ENCODE data around the gene TIGD3. TPM values are rescaled to one million over a fixed set of nuclear protein-coding genes. Genes with fewer than 3 reads are reported as not detected.
A peak's percentile ranks its signal among the peaks of the same experiment; 100 is the strongest.

TIGD3 gene
- total and polyA plus RNA-seq, 2 donors (not counting 3 experiments of a cell fraction or from before 2014, with no cell fraction given), result 0.18 to 0.27 TPM

DNA sequence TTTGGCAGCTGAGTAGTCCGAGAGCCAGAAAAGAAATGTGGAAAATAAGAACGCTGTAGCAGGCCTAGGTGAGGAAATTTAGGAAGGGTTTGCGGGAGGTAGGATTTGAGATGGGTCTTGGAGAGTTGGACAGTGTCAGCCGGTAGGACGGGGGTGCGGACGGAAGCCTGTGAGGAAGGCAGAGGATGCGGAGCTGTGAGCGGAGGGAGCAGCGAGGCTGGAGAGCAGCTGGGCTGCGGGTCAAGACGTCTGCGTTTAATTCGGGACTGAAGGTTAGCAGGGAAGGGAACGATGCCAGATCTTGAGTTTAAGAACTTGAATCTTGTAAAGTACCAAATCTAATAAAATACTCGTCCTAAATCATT is 669 bp upstream of the TIGD3 start:
- peak overlapping the region; percentile 68 for H3K4me2 ChIP-seq (ENCODE audit: insufficient read depth, low read length)
- dilution Hi-C loops (cut with MboI; ENCODE audit: extremely low pct_ligation_motif_present, low sequenced_read_pairs) (no loop called here), intact Hi-C loops (cut with micrococcal nuclease) (loop anchor here (1.0 kb wide), 1 partner anchor 79 kb away; no protein-coding TSS in a partner anchor)
- no peak overlapping the region for H2AFZ ChIP-seq (ENCODE audit: low read depth, low read length)
- H3K27ac ChIP-seq (ENCODE audit: insufficient read depth, low read depth, low read length), result no peak overlapping the region
- H3K4me3 ChIP-seq (replicated peaks in 1 of 3; ENCODE audit: insufficient read depth in 1 of 3, low read depth in 1 of 3, low read length in 3 of 3), result peak overlapping the region in 2 of 3 experiments; percentile 47 to 51
- ChIA-PET POLR2A (interaction anchor here (0.5 to 1.0 kb wide), 2 partner anchors 79 to 155 kb away, joined by 3 to 8 read pairs; no protein-coding TSS in a partner anchor), CTCF (interaction anchor here (0.8 to 5.0 kb wide), 10 partner anchors 19 to 157 kb away, joined by 3 to 52 read pairs (median 6); partner anchors contain the start of genes CDC42EP2 and DPF2)
- H3K79me2 ChIP-seq (ENCODE audit: control insufficient read depth, insufficient read depth, low read length), result no peaks in the 10 kb centered on the region
- DNase-seq (ENCODE audit: low read depth, low spot score) (no peak), FAIRE-seq (no peak)
- TF ChIP-seq FOS (IDR thresholded peaks at IDR 0.05; ENCODE audit: borderline replicate concordance, insufficient read depth, low read length) (no peak), POLR2AphosphoS5 (IDR thresholded peaks at IDR 0.05; ENCODE audit: insufficient read depth, low read depth, low read length) (peak; percentile 13)
- H4K20me1 ChIP-seq (replicated peaks; ENCODE audit: control insufficient read depth, extremely low read depth, insufficient read depth, low read length), result no peaks in the 10 kb centered on the region
- no peaks in the 10 kb centered on the region for H3K9me3 ChIP-seq (replicated peaks; ENCODE audit: control insufficient read depth, insufficient read depth, low read length)
- H3K9me1 ChIP-seq (replicated peaks; ENCODE audit: control insufficient read depth, extremely low read depth, insufficient read depth, low read length), result no peaks in the 10 kb centered on the region
- peaks cover 18 to 21% of the 10 kb centered on the region in 2 experiments for H3K36me3 ChIP-seq (ENCODE audit: control insufficient read depth in 2 of 2, extremely low read depth in 1 of 2, insufficient read depth in 2 of 2, low read length in 2 of 2)
- BruUV-seq (replicated peaks), result no TSS peak
- no peak overlapping the region for H3K9ac ChIP-seq (replicated peaks; ENCODE audit: extremely low read depth, insufficient read depth, low read length)
- H3K4me1 ChIP-seq (ENCODE audit: control insufficient read depth, extremely low read depth, insufficient read depth, low read length), result peaks cover 14% of the 10 kb centered on the region
- H3K27me3 ChIP-seq (ENCODE audit: control insufficient read depth in 2 of 2, insufficient read depth in 2 of 2, low read length in 2 of 2), result peaks cover 5 to 6% of the 10 kb centered on the region in 2 experiments

DNA sequence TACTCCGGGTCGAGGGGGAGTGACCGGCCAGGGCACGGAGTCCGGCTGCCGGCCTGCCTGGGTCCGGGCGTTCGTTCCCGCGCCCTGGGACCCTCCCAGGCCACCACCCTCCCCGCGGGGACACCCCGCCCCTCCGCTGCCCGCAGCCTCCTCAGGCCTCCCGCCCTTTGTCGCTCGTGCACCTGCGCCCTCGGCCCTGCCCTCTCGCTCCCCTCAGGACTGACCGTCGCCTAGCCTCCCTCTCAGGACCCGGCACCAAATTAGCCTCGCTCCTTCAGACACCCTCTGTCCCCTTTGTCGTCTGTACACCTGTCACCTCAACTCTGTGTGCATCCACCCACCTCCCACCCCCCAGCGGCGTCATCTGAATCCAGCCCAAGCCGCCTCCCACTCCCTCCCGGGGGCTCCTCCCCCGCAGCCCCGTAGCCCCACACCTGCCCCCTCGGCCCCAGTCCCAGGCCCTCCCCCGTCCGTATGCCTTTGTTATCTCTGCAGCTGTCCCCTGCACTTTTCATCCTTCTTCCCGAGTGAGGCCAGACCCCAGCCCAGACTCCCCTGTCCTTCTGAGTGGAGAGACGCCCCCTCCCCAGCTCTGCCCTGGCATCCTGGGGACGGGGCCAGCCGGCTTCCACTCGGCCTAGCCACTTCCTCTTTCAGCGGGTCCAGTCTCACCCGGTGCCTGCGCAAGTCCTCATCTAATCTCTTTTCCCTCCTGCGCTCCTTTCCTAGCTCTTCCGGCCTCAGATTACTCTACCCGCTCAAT is 643 bp downstream of the TIGD3 start:
- TF ChIP-seq POLR2A (IDR thresholded peaks at IDR 0.05; ENCODE audit: low read depth, low read length) (no peak), GATA2 (IDR thresholded peaks at IDR 0.05; ENCODE audit: insufficient read depth, insufficient read length, low read depth, low read length) (no peak), FOS (IDR thresholded peaks at IDR 0.05; ENCODE audit: borderline replicate concordance, insufficient read depth, low read length) (no peak), JUN (IDR thresholded peaks at IDR 0.05; ENCODE audit: borderline replicate concordance, insufficient read depth, insufficient read length, low read depth) (no peak), EZH2 (IDR thresholded peaks at IDR 0.05; ENCODE audit: borderline replicate concordance, low read depth, low read length, severe bottlenecking) (no peak), POLR2AphosphoS5 (IDR thresholded peaks at IDR 0.05; ENCODE audit: insufficient read depth, low read depth, low read length) (no peak), MYC (IDR thresholded peaks at IDR 0.05; ENCODE audit: low read depth, low read length) (no peak)
- TF ChIP-seq, protein P1, sequence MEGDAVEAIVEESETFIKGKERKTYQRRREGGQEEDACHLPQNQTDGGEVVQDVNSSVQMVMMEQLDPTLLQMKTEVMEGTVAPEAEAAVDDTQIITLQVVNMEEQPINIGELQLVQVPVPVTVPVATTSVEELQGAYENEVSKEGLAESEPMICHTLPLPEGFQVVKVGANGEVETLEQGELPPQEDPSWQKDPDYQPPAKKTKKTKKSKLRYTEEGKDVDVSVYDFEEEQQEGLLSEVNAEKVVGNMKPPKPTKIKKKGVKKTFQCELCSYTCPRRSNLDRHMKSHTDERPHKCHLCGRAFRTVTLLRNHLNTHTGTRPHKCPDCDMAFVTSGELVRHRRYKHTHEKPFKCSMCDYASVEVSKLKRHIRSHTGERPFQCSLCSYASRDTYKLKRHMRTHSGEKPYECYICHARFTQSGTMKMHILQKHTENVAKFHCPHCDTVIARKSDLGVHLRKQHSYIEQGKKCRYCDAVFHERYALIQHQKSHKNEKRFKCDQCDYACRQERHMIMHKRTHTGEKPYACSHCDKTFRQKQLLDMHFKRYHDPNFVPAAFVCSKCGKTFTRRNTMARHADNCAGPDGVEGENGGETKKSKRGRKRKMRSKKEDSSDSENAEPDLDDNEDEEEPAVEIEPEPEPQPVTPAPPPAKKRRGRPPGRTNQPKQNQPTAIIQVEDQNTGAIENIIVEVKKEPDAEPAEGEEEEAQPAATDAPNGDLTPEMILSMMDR (IDR thresholded peaks at IDR 0.05; ENCODE audit: extremely low read depth in 1 of 2, insufficient read depth in 1 of 2, low read depth in 1 of 2, low read length in 2 of 2), result no peak
- TF ChIP-seq, protein P2, sequence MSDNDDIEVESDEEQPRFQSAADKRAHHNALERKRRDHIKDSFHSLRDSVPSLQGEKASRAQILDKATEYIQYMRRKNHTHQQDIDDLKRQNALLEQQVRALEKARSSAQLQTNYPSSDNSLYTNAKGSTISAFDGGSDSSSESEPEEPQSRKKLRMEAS (IDR thresholded peaks at IDR 0.05; ENCODE audit: insufficient read depth, insufficient read length), result no peak
- peak overlapping the region; percentile 64 for H2AFZ ChIP-seq (ENCODE audit: low read depth, low read length)
- H3K36me3 ChIP-seq (ENCODE audit: control insufficient read depth in 2 of 2, extremely low read depth in 1 of 2, insufficient read depth in 2 of 2, low read length in 2 of 2), result peaks cover 12 to 13% of the 10 kb centered on the region in 2 experiments
- intact Hi-C loops (cut with micrococcal nuclease), result no loop called here
- peak overlapping the region; percentile 81 for H3K4me2 ChIP-seq (ENCODE audit: insufficient read depth, low read length)
- peaks cover 5 to 6% of the 10 kb centered on the region in 2 experiments for H3K27me3 ChIP-seq (ENCODE audit: control insufficient read depth in 2 of 2, insufficient read depth in 2 of 2, low read length in 2 of 2)
- no peak overlapping the region for H3K9ac ChIP-seq (replicated peaks; ENCODE audit: extremely low read depth, insufficient read depth, low read length)
- H3K4me3 ChIP-seq (replicated peaks in 1 of 3; ENCODE audit: insufficient read depth in 1 of 3, low read depth in 1 of 3, low read length in 3 of 3), result peak overlapping the region; percentile 29 to 37 (median 37)
- FAIRE-seq (peak; percentile 24), DNase-seq (ENCODE audit: low read depth, low spot score) (no peak)
- H3K27ac ChIP-seq (ENCODE audit: insufficient read depth, low read depth, low read length), result no peak overlapping the region
- dilution Hi-C loops (cut with MboI; ENCODE audit: extremely low pct_ligation_motif_present, low sequenced_read_pairs), result no loop called here
- no peaks in the 10 kb centered on the region for H4K20me1 ChIP-seq (replicated peaks; ENCODE audit: control insufficient read depth, extremely low read depth, insufficient read depth, low read length)
- no TSS peak for BruUV-seq (replicated peaks)
- no peaks in the 10 kb centered on the region for H3K79me2 ChIP-seq (ENCODE audit: control insufficient read depth, insufficient read depth, low read length)
- no peaks in the 10 kb centered on the region for H3K9me3 ChIP-seq (replicated peaks; ENCODE audit: control insufficient read depth, insufficient read depth, low read length)
- H3K9me1 ChIP-seq (replicated peaks; ENCODE audit: control insufficient read depth, extremely low read depth, insufficient read depth, low read length), result no peaks in the 10 kb centered on the region
- ChIA-PET CTCF (interaction anchor here (1.1 to 5.0 kb wide), 5 partner anchors 25 to 155 kb away, joined by 3 to 31 read pairs (median 7); partner anchors contain the start of gene CDC42EP2), POLR2A (no interaction called here)
- peaks cover 14% of the 10 kb centered on the region for H3K4me1 ChIP-seq (ENCODE audit: control insufficient read depth, extremely low read depth, insufficient read depth, low read length)

All from endothelial cell of umbilical vein (primary cell).